Measurements from ENCODE around the gene PPP2R2C. TPM values are rescaled to one million over a fixed set of nuclear protein-coding genes. Genes with fewer than 3 reads are reported as not detected.

The PPP2R2C gene
- total RNA-seq, 1 experiment from 2014 or later, result 14.9 TPM

DNA sequence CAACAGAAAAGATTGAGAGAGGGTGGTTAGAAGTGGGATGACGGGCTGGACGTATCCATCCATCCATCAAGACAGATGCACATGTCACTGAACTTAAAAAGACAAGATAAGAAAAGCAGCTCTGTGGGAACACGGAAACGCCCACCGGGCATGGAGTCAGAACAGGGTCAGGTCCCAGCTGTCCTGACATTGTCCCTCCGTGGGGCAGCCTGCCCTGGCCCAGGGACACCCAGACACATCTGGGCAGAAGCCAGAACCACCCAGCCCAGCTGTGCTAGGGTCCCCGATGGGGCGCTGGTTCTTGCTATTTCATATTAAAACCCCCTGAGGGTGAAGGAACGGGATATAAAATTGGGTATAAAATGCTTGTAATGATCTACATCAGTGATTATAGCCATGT, 88.5 kb downstream of the PPP2R2C start:
- no peak for DNase-seq (ENCODE audit: extremely low read depth, low read depth)

DNA sequence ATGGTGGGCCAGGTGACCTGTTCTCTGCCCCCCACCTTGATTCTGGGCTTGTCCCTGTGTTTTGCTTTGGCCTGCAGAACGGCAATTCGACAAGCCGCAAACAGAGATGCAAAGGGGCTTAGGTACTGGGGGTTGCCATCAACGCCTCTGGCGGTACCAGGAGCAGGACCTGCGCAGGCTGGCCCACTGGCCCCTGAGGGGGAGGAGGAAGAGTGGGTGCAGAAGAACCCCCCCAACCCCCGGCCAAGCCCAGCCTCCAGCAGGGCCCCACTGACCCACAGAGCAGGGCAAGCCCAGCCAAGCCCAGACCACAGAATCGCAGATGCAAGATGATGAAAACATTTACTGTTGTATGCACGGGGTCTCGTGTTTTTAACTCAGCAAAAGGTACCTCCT, 89.4 kb downstream of the PPP2R2C start:
- no peak for DNase-seq (ENCODE audit: extremely low read depth, low read depth)

- DNase-seq (ENCODE audit: extremely low read depth, low read depth), result no peak
Observed at GRCh38 chr4:6381571-6382123, 90.8 kb downstream of the PPP2R2C start.

DNA sequence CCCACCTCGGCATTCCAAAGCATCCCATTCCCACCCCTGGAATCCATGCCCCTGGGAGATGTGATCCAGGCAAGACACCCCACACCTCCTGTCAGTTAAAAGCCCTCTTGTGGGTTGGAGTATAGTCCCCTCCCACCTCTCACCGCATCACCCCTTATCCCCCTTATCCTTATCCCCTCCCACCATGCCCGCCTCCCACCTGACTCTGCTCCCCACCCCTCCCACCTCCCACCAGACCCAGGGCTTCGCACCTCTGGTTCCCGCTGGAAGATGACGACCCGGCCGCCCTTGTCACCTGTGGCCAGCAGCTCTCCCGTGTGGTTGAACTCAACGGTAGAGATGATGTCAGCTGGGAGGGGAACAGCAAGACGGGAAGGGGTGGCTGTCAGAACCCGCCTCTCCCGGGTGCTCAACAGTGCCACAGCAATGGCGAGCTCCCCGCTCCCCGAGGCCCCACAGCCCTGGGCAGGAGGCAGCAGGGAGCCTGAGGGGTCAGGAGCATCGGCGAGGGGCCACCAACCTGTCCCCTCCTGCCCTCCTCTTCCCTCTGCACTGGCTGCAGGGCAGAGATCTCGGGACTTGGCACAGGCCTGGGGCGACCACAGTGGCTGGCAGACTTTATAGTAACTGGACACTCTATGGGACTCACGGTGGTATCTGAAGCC, 91.5 kb downstream of the PPP2R2C start:
- no peak for DNase-seq (ENCODE audit: extremely low read depth, low read depth)

- DNase-seq (ENCODE audit: extremely low read depth, low read depth), result no peak
Observed at GRCh38 chr4:6379767-6380745, 92.4 kb downstream of the PPP2R2C start.

DNA sequence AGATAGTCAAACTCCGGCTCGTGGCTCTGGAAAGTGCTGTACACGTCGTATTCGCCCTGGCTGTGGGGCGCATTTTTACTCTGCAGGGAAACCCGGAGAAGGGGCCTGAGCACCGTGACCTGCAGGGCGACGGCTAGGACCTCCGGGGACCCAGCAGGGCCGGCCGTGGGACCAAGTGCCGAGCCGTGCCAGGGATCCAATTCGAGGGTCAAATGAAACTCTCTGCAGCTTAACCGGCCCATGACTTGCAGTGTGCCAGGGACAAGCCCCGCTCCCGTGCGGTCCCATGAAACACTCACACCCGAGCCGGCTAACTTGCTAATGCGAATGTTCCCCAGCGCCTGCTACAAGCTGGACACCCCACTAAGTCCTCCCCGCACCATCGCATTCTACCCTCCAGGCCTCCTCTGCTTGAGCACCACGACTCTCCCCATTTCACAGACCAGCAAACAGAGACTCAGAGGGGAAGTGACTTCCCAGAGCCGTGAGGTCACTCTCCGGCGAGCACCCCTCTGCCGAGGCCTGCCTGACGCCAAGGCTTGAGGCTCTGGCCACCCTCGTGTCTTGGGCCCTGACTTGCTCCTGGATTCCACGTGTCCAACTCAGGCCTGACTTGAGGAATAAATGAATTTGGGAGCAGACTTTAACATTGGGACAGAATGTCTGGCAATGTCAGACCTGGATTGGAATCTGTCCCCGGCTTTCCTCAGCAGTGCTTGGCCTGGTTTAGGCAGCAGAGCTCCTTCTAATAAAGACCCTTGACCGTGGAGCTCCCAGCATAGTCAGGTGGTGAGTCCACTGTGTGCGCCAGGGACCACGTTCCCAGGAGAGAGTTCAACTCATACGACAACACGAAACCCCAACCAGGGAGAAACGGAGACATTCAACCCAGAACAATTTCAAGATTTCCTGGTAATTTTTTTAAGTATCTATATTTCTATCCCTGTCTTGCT, 93.6 kb downstream of the PPP2R2C start:
- no peak for DNase-seq (ENCODE audit: extremely low read depth, low read depth)

- no peak for DNase-seq (ENCODE audit: extremely low read depth, low read depth)
Observed at GRCh38 chr4:6377626-6378492, 94.6 kb downstream of the PPP2R2C start.

DNA sequence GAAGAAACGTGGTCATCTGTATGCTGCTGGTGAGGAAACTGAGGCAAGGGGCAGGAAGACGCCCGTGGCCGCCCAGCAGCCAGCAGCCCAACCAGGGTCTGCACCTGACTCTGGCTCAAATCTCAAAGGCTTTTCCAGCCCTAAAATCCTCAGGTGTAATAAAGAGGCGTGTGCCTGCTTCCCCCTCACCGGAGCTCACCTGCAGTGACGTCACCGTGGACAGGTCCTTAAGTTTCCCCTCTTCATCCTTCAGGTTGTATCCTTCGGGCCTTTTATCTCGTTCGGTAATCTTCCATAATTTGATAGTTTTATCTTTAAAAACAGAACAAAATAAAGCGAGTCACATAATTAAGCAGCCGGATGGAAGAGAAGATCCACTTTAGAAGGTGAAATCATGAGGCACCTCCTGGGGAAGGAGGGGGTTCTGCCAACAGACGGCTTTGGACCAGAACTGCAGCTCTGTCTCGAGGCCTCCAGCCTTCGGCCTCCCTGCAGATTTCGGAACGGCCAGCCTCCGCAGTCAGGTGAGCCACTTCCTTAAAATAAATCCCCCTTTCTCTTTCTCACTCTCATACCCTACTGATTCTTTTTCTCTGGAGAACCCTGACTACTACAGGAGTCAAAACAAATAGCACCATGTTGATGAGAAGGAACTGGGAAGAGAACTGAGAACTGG, 96.7 kb downstream of the PPP2R2C start:
- DNase-seq (ENCODE audit: extremely low read depth, low read depth), result no peak

GRCh38 chr4:6374575-6374974, 97.8 kb downstream of the PPP2R2C start:
- no peak for DNase-seq (ENCODE audit: extremely low read depth, low read depth)

DNA sequence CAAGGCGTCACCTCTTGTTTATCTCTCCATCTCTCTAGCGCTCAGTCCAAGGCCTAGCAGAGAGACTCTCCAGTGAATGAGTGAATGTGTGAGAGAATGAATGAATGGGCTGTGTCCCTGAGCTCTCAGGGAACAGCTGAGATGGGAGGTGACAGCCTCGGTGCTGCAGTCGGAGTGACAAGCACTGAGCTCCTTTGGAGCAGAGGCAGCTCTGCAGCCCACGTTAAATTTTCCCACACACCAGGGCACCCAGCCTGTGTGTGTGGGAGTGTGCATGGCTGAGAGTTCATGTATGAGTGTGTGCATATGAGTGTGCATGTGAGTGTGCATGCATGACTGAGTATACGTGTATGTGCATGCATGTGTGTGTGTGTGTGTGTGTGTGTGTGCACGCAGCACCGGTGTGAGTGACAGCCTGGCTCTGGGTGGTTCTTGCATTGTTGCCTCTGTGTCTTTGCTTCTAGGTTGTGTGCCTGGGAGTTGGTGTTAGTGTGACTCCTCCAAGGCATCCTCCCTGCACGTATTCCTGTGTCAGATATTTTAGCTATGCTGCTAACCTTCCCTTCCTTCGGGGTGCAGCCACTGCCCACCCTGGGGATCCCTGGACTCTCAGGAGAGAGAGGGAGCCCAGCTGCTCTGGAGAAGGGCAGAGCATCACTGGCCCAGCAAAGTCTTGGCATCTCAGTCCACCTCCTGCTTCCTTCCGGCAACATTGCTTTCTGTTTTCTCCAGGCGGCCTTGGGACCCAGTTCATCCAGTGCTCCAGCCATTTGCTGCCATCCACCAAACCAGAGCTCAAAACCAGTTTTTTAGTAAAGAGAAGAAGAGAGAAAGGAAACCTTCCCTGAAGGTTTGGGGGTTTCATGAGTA, 98.6 kb downstream of the PPP2R2C start:
- DNase-seq (ENCODE audit: extremely low read depth, low read depth), result no peak

- DNase-seq (ENCODE audit: extremely low read depth, low read depth), result peak; percentile 14
Observed at GRCh38 chr4:6372649-6373525, 99.5 kb downstream of the PPP2R2C start.

DNA sequence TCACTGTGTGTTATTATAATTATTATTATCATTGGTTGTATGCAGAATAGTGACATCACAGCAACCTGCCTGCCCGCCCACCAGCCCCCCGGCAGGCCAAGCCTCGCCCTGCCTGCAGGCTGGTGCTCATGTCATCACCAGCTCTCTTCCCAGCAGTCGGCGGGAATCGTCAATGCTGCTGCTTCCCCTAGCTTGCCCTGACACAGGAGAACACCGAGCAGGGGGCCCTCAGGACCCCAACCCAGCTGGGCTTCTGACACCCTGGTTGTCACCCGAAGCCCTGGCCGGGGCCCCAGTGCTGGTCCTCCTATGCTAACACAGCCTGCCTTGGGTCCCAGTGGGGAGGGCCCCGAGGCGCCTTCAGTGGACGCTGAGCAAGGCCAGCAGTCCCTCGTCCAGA, 100.6 kb downstream of the PPP2R2C start:
- no peak for DNase-seq (ENCODE audit: extremely low read depth, low read depth)

DNA sequence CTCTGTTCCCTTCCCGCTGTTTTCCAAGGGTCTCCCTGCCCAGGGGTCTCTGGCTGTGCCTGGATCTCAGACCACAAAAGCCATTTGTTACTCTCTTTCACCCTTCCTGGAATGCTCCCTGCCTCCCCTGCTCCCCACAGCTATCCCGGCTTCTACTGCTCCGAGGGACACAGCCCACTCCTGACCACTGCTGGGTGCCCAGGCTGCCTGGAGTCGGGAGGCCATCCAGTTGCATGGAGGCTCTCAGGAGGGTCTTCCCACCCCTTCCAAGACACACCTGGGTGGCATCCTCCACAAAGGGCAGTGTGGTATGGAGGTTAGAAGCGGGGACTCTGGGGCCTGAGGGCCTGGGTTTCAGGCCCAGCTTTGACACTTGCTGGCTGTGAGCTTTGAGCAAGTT, 101.1 kb downstream of the PPP2R2C start:
- DNase-seq (ENCODE audit: extremely low read depth, low read depth), result no peak

- DNase-seq (ENCODE audit: extremely low read depth, low read depth), result no peak
Observed at GRCh38 chr4:6369924-6370645, 102.3 kb downstream of the PPP2R2C start.

GRCh38 chr4:6369511-6369910, 102.9 kb downstream of the PPP2R2C start:
- no peak for DNase-seq (ENCODE audit: extremely low read depth, low read depth)

- no peak for DNase-seq (ENCODE audit: extremely low read depth, low read depth)
Observed at GRCh38 chr4:6369035-6369434, 103.4 kb downstream of the PPP2R2C start.
